ENCODE data around the gene TRPM5. TPM values are rescaled to one million over a fixed set of nuclear protein-coding genes. Genes with fewer than 3 reads are reported as not detected.

The TRPM5 gene
- total and polyA plus RNA-seq, 2 of the 4 experiments (the other 2 are of a cell fraction): not detected

DNA sequence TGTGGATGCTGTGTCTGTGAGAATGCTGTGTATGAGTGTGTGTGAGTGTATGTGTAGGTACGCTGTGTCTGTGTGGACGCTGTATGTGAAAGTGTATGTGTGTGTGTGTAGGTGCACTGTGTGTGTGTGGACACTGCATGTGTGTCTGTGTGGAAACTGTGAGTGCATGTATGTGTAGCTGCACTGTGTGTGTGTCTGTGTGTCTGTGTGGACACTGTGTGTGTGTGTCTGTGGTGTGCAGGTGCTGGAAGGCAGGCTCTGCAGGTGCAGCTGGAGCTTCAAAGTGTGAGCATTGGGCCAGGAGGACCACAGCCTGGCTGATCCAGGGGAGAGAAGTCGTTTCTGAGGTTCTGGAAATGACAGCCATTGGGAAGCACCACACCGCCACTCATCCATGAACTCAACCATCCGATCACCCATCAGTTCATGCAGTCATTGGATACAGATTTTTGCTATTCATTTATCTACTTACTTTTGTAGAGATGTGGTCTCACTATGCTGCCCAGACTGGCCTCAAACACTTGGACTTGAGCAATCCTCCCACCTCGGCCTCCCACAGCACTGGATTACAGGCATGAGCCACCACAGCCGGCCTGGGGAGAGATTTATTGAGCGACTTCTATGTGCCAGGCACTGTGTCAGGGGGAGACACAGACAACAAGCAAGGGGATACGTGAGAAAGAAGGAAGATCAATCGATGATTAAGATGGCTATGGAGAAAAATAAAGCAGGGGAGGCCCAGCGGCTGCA is 9.6 kb downstream of the TRPM5 start:
- Histone ChIP-seq H3K4me2 (ENCODE audit: low read depth, low read length) (no peak overlapping the region), H2BK20ac (ENCODE audit: low read depth, low read length) (no peak overlapping the region), H3K4me3 (ENCODE audit: insufficient read depth, low read depth, low read length) (no peak overlapping the region), H3K18ac (ENCODE audit: low read depth, low read length) (no peak overlapping the region), H2BK120ac (ENCODE audit: low read depth, low read length) (no peak overlapping the region), H2AK9ac (replicated peaks; ENCODE audit: low read depth, low read length, poor library complexity) (peak overlapping the region; percentile 45), H2AK5ac (ENCODE audit: low read depth, low read length) (no peak overlapping the region), H3K14ac (replicated peaks; ENCODE audit: low read depth, low read length) (no peak overlapping the region), H3K4me1 (ENCODE audit: control insufficient read depth, insufficient read depth, low read length) (no peaks in the 10 kb centered on the region), H2BK5ac (ENCODE audit: low read depth, low read length, poor library complexity, severe bottlenecking) (no peak overlapping the region), H4K5ac (ENCODE audit: low read depth, low read length) (no peak overlapping the region), H4K91ac (ENCODE audit: insufficient read depth, low read depth, low read length) (no peak overlapping the region), H2AFZ (replicated peaks; ENCODE audit: low read length, poor library complexity) (no peak overlapping the region), H3K56ac (ENCODE audit: extremely low read depth, insufficient read depth, low read length) (no peak overlapping the region), H3K27me3 (ENCODE audit: control insufficient read depth, insufficient read depth, low read length) (peaks cover 15% of the 10 kb centered on the region), H3K4ac (ENCODE audit: low read depth, low read length) (no peak overlapping the region), H3K27ac (ENCODE audit: insufficient read depth, low read length) (no peak overlapping the region), H3K79me1 (ENCODE audit: low read depth in 1 of 2, low read length in 2 of 2) (no peaks in the 10 kb centered on the region), H4K8ac (ENCODE audit: low read depth in 2 of 2, low read length in 2 of 2) (no peak overlapping the region), H3K9me3 (ENCODE audit: control insufficient read depth, insufficient read depth, low read length) (no peaks in the 10 kb centered on the region), H3K9me1 (ENCODE audit: insufficient read depth, low read length) (no peaks in the 10 kb centered on the region), H2BK15ac (ENCODE audit: low read depth, low read length) (no peak overlapping the region), H4K20me1 (ENCODE audit: insufficient read depth, low read length) (no peaks in the 10 kb centered on the region), H3K9ac (ENCODE audit: low read depth, low read length) (no peak overlapping the region), H3K36me3 (ENCODE audit: control insufficient read depth, insufficient read depth, low read length) (no peaks in the 10 kb centered on the region), H3K23ac (ENCODE audit: low read depth, low read length) (no peak overlapping the region)
- in situ Hi-C loops (cut with MboI; ENCODE audit: low sequenced_read_pairs): loop anchor here (10.0 kb wide), 1 partner anchor 80 kb away; no protein-coding TSS in a partner anchor
- BruUV-seq (replicated peaks): no TSS peak
- WGBS, 2 experiments (ENCODE audit: extremely low coverage in 2 of 2, insufficient read length in 1 of 2): 68% methylated on average over 6 of the region's 11 CpGs; no CpG with 5 or more reads in 1 of the 2 experiments
- ATAC-seq (ENCODE audit: low read depth) (no peak), DNase-seq (no peak)
- ChIA-PET CTCF (no interaction called here), POLR2A (ENCODE audit: unreplicated experiment) (no interaction called here)
- TF ChIP-seq FOS (IDR thresholded peaks at IDR 0.05; ENCODE audit: low read depth, low read length) (no peak), CHD1 (IDR thresholded peaks at IDR 0.05; ENCODE audit: low read depth, low read length) (no peak), MAZ (IDR thresholded peaks at IDR 0.05; ENCODE audit: borderline replicate concordance, low read depth, low read length) (no peak), BHLHE40 (IDR thresholded peaks at IDR 0.05; ENCODE audit: low read depth, low read length) (no peak), POLR2A (IDR thresholded peaks at IDR 0.05; ENCODE audit: low read depth, low read length) (no peak), ELK1 (IDR thresholded peaks at IDR 0.05; ENCODE audit: borderline replicate concordance, low read depth, low read length) (no peak), USF2 (IDR thresholded peaks at IDR 0.05; ENCODE audit: low read depth, low read length) (no peak)
- dilution Hi-C loops (cut with HindIII; ENCODE audit: low sequenced_read_pairs, unreplicated experiment): no loop called here
- intact Hi-C loops (cut with micrococcal nuclease): no loop called here
